Stimulated activated CD8-positive, alpha-beta memory T cell treated with anti-CD3 and anti-CD28 coated beads, Interleukin-7, amount 100 ng/mL, for 4 hours (primary cell): ENCODE measurements around the gene ACSS1.

Experiments
- DNase-seq, 2 donors: peaks; one replicate each; pipeline ENCODE4 v3.0.0-alpha.2; 2020; ENCODE audit warnings: low read depth in 2 of 2

The ACSS1 gene

DNA sequence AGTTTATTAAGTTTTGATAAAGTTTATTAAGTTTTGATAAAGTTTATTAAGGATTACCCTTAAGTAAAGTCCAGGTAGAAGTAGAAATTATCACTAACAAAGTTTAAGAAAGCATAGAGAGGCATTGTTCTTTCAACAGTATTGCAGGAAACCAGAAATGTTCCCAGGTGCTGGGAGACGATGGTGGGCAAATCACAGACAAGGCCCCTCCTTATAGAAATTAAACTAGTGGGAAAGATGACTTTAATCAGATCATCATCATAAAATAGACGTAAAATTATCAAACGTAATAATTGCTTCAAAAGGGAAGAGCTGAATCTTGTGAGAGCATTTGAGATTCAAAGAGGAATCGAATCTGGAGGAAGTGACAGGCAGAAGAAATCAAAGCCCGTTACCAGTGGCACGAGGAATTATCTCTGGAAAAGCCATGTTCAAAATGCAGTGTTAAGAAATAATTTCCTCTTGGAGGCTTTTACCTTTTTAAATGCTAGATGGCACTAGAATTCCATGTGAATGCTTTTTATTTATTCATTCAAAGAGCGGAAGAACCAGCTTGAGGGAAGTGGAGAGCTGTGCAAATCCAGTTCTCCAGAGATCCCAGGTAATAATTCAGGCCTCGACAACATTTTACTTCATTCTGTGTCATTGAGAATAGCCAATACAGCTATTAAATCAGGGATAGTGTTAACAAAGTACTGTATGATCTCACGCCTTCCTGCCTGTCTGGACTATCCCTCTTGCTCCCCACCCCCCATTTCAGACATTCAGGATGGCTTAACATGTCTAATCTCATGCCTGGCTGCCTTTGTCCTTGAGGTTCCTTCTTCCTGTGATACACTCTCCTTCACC is 64.4 kb downstream of the ACSS1 start:
- DNase-seq, result no peak

DNA sequence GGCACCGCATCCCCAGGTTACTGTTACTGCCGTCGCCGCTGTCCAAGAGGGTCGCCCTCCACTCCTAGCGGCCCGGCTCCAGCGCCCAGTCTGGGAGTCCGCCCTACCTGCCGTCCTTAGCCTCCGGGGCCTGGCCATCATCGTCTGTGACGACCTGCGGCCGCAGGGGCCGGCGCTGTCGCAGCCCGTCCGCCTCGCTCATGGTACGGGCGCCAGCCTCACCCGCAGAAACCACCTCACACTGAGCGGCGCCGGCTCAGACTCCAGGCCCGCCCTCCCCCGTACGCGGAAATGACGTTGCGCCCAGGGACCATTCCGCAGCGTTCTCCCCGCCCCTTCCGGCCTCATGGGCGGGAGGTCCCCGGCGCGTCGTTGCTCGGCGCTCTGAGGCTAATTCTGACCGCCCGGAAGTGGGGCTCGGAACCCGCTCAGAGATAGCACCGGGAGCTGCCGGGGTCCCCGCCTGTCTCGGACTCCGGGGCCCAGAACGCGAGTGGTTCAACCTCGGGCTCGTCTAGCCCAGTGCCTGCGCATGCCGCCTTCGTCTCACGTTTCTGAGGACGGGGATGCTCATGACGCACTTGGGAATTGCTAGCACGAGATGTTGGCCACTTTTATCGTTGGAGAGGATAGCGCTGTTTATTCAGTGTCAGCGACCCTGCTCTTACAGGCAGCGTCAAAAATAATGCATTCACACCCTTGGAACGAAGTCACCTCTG is 65.3 kb downstream of the ACSS1 start, which contains the start of gene APMAP:
Gene APMAP (minus strand): TSS at position 265 of the 719 bp plus-strand sequence. CDS start 63 bp downstream, at position 202.
- DNase-seq, result peak; percentile 92 to 95

DNA sequence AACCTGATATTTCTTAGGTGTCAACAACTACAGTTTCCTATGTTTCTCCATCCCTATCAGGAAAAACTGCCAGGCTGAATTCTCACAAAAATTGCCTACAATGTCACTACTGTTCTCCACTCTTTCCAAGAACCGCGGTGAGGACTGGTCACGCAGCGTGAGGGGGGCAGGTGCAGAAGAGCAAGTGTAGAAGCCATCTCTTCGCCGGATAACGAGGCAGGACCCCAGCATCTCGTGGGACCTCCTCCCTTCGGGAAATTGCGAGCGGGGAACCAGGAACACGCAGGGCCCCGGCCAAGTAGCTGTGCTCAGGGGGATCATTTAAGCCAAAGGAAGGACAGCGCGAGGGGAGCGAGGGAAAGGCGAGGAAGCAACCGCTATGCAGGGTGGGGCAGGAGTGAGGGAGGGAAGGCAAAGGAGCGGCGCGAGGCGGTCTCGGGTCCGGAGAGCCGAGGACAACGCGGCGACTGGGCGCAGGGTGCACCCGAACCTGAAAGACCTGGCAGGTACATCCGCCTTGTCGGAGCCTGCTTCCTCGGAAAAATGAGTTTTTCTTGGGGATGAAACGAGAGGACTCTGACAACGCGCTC is 65.9 kb downstream of the ACSS1 start:
- DNase-seq, result no peak

DNA sequence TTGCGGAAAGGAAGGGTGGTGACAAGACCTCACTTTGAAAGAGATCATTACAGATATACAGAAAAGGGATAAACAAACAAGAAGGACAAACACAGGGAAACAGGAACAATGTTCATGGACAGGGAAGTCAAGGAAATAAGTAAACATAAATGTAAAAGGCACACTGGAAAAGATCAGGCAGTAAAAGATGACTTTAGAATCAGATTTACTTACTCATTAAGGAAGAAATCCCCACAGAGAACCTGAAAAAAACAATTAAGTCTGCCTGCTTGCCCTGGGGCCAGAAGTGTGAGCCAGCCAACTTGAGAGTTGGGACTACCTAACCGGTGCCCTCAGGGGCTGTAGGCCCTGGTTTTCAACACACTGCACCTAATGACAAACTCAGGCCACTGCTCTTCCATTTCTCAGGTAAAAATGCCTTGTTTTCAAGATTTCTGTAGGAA is 67.1 kb downstream of the ACSS1 start:
- no peak for DNase-seq

DNA sequence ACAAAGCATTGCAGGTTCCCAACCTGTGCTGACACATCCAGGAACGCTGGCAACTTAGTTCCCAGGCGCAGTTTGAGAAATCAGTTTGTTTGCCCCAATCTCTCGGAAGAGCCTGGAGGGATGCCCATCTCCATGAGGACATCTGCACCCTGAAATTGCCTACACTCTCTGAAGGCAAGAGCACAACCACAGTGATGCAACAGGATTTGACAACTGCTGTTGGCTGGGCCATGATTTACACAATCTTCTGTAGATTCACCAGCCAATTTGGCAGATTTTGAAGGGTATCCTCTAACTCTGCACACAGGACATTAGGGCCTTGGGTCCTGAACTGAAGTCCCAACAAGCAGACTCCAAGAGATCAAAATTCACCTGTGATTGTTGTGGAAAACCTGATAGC is 68.8 kb downstream of the ACSS1 start:
- no peak for DNase-seq

DNA sequence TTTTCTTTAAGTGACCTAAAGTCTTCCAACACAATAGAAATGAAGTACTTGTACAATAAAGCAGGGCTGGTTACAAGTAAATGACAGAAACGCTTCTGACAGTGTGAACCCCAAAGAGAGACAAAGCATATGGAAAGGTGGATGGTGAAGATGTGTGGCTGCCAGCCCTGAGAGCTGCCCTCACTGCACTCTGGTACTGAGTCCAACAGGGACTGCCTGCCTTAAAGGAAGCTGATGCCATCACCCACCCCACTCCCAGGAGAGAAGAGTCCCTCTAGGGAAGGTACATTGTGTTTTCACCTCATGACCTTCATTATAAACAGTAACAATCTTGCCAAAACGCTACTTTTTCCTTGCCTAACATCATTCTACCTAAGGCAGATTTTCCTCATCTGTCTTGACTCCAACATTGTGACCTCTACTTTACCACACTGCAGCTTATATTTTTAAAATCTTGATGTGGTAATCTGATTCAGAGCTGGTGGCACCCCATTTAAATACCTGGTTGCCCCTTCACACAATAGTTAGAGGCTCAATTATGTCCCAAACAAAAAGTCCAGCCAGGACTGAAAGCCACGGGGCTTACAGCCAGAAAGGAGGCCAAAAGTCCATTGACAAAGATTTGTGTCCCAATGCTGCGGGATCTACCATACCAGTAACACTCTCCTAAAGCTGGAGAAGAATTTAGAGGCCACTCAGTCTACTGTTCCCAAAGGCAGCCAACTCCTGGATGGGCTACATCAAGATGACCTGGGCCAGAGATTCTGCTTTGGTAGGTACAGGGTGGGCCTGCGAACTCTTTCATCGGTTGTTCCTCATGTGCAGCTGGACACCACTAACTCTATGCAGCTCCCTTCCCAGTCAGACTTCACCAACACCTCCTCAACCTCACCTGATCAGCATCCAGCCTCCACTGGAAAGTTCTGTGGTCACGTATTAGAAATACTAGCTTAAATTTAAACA is 69.8 kb downstream of the ACSS1 start:
- DNase-seq, result no peak

DNA sequence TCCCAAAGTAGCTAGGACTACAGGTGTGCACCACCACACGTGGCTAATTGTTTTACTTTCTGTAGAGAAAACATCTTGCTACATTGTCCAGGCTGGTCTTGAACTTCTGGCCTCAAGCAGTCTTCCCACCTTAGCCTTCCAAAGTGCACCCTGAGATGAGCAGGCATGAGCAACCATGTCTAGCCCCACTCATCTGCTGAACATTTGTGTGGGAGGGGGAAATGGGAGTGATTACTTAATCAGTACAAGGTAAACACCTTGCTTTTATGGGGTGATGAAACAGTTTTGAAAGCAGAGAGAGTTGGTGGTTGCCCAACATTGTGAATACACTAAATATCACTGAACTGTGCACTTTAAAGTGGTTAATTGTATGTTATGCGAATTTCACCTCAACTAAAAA is 70.7 kb downstream of the ACSS1 start:
- DNase-seq, result no peak

DNA sequence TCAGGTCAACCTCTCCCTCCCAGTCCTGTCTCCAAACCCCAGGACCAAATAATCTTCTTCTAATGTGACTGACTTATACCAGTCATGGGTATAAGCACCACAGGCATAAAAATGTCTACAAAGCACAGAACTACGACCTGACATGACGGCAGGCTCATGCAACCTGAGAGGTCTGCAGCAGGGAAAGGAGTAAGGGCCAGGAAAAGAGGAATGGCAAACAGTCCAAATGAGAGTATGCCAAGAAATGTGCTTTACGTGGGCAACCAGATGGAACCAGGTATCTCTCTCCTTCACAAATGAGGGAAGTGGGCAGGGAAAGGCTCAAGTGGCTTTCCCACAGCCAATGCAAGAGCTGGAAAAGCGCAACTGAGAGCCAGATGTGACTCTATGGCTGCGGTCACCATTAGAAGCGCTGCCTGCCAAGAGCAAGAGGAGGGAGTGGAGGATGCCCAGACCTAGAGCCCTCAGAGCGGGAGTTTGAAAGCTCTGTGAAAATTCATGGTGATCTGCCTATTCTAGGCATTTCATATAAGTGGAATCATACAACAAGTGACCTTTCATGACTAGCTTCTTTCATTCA is 71.4 kb downstream of the ACSS1 start:
- DNase-seq, result no peak

DNA sequence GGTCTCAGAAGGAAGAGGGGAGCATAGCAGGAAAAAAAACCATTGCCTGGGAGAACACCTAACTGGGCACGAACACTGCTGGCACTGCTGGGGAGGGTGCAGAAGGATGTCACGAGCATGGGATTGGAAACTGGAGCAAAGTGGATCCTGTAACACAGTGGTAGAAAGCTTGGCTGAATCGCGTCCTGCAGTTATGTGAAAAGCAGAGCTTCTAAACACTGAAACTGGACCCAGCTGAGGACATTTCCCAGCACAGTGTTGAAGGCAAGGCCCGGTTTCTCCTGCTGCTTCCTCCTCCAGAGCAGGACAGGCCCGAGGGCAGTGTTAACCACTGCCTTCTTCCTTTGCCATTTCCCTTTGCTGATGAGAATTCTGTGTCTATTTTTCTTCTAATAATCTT is 72.1 kb downstream of the ACSS1 start:
- no peak for DNase-seq

DNA sequence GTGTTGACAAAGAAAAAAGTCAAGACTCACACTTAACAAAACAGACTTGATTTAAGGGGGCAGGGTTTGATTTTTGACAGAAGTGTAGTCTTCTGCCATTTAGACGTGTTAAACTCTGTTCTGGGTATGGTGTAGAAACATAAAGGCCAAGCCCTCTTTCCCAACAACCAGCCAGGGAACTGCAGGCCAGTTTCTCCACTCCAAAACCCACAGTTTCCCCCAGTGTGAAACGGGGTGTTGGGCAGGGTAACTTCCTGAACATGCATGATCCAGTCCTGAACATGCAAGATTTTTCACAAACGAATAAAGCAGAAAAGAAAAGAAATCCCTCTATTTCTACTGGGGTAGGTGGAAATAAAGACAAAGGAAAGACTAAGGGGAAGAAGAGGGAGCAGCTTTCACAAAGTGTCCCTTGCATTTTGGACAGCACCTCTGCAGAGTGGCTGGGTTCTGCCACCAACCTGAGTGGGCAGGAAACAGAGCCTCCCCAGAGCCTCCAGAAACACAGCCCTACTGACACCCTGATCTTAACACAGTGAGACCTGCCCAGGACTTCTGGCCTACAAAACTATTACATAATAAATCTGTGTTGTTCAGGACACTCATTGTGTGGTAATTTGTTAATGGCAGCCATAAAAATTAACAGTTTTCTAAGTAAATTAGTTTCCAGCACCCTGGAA is 72.8 kb downstream of the ACSS1 start:
- no peak for DNase-seq

DNA sequence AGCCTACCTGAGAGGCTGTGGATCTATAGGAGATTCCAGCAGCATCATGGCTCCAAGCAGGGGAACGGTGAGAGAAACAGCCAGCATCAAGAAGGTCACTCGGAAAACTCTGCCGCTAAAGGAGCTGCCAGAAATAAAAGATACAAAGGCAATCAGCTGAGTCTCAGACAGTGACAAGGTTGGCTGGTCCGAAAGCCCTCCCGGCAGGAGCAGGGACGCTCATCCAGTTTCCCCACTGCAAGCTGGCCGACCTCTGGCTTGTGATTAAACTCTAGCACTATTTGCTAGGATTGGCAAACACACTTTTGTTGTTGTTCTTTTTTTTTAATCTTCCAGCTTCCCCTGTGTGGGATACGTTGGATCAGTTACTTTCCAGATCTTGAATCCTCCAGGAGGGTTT is 74.0 kb downstream of the ACSS1 start:
- no peak for DNase-seq

DNA sequence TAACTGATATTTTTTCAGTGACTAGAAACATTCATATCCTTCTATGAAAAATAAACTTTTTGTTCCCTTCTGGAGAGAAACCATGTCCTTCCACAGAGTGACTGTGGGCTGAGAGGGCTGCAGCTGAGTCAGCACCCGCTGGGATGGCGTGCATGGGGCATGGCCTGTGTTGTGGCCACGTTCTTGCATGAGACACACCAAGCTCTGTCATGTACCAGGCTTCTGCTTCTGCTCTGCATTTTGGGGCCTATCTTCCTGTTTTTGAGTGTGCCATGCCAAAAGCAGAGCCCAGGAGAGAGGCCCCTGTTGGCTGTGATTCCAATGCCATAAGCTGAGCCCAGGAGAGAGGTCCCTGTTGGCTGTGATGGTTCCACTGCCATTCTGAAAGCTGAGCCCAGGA is 76.1 kb downstream of the ACSS1 start:
- DNase-seq, result no peak

DNA sequence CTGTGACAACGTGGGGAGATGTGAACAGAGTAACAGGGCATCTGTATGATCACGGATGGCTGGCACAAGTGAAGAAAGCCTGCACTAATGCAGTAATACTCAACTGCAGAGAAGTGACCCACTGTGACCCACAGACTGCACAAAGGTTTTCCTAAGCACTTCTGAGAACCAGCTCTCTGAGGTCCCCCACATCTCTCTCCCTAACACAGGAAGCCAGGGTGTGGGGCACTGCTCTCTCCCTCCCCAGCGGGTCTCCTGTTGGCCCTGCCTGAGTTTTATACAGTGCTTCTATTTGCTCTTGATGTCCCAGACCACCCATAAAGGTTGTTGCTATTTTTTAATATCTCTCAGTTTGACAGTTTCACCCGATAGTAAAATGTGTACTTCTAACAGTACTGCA is 76.7 kb downstream of the ACSS1 start:
- no peak for DNase-seq

DNA sequence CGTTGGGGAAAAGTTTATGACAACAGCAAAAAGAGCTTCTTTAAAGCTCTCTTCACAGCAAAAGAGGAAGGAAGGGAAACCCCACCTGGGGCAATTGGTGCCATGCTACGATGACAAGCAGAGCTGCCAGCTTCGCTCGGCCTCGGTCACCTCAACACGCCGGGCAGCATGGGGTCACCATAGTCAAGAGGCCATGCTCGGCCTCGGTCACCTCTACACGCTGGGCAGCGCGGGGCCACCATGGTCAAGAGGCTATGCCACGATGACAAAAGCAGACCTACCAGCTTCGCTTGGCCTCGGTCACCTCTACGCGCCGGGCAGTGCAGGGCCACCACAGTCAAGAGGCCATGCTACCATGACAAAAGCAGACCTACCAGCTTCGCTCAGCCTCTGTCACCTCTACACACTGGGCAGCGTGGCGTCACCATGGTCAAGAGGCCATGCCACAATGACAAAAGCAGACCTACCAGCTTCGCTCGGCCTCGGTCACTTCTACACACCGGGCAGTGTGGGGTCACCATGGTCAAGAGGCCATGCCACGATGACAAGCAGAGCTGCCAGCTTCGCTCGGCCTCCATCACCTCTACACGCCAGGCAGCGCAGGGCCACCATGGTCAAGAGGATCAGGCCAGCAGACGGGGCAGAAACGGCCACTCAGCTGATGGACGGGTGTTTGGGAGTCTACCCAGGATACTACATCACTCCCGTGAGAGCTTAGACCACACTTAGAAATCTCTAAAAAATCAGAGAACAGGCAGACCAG is 77.5 kb downstream of the ACSS1 start:
- DNase-seq, result no peak

DNA sequence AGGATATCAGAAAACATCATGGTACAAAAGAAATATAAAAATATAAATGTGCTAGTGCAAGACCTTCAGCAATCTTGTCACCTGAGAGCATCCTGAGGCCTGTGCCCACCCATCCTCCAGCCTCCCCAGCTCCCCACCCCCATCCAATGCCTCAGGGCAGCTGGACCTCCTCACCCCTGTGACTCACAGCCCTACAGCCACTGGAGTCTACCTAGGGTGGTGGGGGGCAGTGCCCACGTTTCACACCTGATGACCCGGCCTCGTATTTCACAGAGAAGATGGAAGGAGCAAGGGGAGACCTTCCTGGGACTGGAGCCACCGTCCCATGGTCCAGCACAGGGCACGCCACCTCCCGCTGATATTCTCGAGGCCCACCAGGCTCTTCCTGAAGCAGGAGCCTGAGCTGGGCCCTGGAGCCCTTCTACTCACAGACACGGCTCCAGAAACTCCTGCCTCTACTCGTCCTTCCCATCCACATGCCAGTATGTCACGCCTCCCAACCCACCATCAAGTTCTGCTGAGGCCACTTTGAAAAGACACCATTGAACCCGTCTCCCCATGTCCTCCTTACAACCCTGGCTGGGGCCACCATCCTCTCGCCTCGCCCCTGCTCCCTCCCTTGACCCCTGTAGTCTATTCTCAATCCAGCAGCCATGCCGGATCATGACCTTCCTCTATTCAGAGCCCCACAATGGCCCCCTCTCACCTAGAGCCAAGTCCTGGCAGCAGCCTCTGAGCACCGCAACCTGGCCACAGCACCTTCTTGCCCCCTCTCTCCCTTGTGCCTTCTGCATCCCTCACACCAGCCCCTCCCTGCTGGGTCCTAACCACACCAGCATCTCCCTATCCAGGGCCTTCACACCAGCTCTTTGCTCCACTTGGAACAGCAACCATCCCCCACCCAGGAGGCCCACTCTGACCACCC is 78.6 kb downstream of the ACSS1 start:
- no peak for DNase-seq

DNA sequence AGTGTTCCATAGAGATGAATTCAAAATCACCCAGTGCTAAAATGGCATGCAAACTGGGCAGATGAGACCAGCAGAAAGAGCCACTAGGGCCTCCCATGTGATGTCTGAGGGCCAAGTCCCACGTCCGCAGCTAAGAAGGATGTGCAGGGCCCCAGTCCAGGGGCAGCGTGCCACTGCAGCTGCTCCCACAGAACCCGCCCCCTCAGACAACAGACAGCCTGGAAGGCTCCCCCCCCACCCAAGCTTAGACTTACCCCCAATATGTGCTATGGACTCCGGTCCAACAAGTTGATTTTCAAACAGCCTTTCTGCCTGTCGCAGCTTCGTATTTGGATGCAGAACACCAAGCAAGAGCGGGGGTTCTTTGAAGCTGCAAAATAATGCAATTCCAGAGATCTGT is 79.4 kb downstream of the ACSS1 start:
- DNase-seq, result no peak

DNA sequence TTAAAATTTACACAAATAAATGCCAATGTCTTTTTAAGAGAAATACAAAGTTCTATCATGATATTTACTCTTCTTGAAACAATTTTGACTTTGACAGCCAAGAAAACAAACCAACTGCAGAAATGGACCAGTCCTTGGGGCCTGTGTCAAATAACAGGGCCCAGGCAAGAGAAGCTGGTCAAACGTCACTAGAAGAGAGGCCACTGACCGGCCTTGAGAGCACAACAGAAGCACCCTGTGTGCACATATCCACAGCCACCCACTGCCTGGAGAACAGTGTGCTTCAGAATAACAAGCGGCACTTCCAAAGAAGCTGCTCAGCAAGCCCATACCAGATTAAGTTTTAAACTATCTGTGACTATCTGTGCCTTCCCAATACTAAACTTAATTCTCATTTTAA is 80.1 kb downstream of the ACSS1 start:
- no peak for DNase-seq

DNA sequence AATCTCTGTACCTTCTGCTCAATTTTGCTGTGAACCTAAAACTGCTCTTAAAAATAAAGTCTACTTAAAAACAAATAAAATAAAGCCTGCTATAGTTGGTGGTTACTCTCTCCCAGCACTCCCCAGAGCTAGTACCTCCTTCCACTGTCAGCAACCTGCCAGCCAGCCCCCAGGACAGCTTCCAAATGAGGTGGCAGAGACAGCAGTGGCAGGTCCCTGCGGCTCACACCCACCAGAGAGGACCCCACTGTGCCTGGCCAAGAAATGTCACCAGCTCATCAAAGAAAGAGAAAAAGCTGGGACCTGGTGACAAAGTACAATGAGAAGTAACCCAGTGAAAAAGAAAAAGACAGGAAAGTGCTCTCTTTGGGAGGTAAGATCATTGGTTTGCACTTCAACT is 80.6 kb downstream of the ACSS1 start:
- DNase-seq, result no peak

DNA sequence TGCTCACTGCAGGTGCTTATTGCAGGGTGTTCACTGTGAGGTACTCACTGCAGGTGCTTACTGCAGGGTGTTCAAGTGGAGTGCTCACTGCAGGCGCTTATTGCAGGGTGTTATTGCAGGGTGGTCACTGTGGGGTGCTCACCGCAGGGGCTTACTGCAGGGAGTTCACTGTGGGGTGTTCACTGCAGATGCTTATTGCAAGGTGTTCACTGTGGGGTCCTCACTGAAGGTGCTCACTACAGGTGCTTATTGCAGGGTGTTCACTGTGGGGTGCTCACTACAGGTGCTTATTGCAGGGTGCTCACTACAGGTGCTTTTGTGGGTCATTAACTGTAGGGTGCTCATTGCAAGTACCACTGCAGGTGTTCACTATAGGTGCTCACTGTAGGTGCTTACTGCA is 85.6 kb downstream of the ACSS1 start:
- no peak for DNase-seq
